OCI-LY1 (cell line): ENCODE measurements around the gene MYO16.

Source experiments
- CTCF ChIP-seq: fragments of 200-600 bp; sonication (generic), shearing (Covaris generic); IDR thresholded peaks from 2 replicates; pipeline ENCODE4 v1.5.1; 2017; ENCODE audit warnings: mild to moderate bottlenecking, antibody characterized with exemption, low read length, moderate library complexity, mixed read lengths
- EZH2 ChIP-seq: fragments of 200-600 bp; sonication (generic), shearing (Covaris generic); IDR thresholded peaks from 2 replicates; pipeline ENCODE4 v1.8.0; 2017; ENCODE audit warnings: borderline replicate concordance, mixed run types, mild to moderate bottlenecking, antibody characterized with exemption, low read length, moderate library complexity, mixed read lengths

- TF ChIP-seq CTCF = no peak
- TF ChIP-seq EZH2 = no peak
Observed at GRCh38 chr13:108686027-108686426, 56.6 kb downstream of the MYO16 start.
